ENCODE data around the gene STK33.

DNA sequence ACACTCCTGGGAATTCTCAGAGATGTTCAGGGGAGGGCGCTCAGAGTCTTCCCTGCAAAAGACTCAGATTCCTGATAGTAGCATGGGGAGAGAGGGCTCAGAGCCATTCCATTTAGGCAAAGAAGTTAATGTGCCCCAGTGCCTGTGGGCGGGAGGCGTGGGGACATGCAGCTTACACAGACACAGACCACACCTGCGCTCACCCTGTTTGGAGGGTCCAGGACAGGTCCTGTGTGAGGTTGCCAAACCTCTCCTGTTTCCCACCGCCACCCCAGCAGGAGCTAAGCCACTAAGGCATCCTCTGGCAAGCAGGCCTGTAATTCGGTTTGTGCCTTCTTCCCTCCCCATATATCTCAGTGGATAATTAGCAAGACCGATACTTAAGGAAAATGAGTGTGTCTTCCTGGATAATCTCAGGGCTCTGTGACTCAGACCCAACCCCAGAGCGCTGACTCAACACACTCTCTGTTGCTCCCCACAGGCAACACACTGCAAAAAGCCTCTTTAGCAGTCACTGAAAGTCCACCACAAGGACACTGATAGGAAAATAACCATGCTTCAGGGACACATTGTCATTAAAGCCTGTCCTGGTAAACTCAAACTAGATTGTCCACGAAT lies 211.5 kb downstream of the STK33 start:
- TF ChIP-seq CTCF (IDR thresholded peaks at IDR 0.05), result no peak
- no peak for TF ChIP-seq POLR2A (IDR thresholded peaks at IDR 0.05)

Measured in body of pancreas (tissue), 4 donors.